HG03108 (cell line): ENCODE measurements around the gene CCDC88A.
"Not testable (repeated sequence)": the region's sequence is repeated elsewhere in the genome, so short reads cannot be mapped to it uniquely, and the experiment has no call there.

Experiments used
- ATAC-seq: cut with Tn5 transposase; IDR thresholded peaks from one replicate; pipeline ENCODE4 v1.9.1; 2021; ENCODE audit warnings: moderate library complexity; ENCODE audit not compliant: unreplicated experiment

The CCDC88A gene

GRCh38 chr2:55327470-55328230 lies 92.0 kb downstream of the CCDC88A start:
- ATAC-seq: no peak

GRCh38 chr2:55314985-55315384 lies 104.7 kb downstream of the CCDC88A start:
- no peak for ATAC-seq

DNA sequence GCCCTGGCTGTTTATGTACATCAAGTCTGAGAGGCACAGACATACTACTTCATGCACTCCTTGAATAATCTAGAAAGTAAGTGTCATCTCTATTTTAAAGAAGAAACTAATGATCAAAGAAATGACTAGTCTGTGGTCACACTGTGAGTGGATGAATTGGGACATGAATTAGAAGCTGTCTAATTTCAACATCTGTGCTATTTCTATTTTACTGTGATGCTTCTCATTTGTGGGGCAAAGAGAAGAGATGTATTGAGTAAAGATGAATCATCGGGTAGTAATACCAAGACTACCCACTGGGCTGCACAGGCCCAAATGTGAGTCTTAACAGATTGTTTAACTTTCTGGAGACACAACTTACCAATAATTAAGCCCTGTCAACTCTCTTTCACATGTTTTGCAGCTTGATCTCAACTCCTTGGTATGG lies 108.2 kb downstream of the CCDC88A start:
- peak; percentile 88 for ATAC-seq

DNA sequence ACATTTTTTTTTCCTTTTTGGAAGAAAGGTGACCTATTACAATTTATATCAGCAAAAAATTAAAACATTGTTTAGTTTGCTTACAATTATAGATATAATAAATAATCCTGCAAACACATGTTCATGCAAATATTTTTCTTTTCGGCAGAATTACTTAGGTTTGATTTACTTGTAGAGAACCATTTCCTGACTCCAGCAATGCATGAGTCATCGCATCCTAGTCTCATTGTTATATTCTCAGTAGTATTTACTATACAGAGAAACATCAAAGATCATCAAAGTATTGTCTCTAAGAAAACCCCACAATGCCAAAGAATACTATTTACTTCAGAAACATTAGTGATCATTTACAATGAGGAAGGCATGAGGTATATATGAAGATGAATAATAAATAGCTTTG lies 110.2 kb downstream of the CCDC88A start:
- no peak for ATAC-seq

DNA sequence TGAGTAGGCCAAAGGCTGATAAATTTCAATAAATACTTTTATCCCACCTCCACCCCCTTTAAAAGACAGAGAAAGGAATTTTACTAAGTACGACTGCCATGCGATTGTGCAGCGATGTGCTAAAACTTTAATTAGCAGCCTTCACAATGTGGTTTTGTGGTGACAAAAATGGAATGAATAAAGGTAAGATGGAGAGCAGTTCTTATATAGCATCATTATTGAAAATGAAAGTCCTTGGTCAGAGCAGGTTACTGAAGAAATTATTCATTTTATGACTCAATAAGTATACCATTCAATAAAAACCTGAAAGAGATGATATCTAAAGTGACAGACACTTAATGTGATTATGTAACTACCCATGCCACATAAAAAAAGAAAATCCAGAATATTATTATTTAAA lies 117.4 kb downstream of the CCDC88A start:
- peak; percentile 65 for ATAC-seq

DNA sequence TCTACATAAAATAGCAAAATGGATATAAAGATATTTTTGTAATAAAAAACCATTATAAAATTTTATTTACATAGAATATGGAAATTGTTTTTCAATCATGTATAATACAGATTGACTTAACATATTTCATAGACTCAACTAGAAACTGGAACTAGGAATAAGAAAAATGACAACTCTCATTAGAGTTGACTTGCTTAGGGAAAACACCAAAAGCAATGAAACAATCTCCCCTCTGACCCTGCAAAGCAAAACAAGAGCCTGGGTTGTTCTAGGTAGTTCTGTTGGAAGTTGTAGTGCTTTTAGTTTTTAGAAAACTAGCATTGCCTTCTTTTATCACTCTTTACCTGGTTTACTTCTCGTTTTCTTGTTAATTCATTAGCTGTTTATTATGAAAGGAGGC lies 118.4 kb downstream of the CCDC88A start:
- no peak for ATAC-seq

GRCh38 chr2:55296393-55296792 lies 123.3 kb downstream of the CCDC88A start:
- ATAC-seq: no peak

- ATAC-seq: no peak
Measured at GRCh38 chr2:55283083-55283482, 136.6 kb downstream of the CCDC88A start.

GRCh38 chr2:55282110-55282917 lies 137.3 kb downstream of the CCDC88A start:
- ATAC-seq: peak; percentile 97

DNA sequence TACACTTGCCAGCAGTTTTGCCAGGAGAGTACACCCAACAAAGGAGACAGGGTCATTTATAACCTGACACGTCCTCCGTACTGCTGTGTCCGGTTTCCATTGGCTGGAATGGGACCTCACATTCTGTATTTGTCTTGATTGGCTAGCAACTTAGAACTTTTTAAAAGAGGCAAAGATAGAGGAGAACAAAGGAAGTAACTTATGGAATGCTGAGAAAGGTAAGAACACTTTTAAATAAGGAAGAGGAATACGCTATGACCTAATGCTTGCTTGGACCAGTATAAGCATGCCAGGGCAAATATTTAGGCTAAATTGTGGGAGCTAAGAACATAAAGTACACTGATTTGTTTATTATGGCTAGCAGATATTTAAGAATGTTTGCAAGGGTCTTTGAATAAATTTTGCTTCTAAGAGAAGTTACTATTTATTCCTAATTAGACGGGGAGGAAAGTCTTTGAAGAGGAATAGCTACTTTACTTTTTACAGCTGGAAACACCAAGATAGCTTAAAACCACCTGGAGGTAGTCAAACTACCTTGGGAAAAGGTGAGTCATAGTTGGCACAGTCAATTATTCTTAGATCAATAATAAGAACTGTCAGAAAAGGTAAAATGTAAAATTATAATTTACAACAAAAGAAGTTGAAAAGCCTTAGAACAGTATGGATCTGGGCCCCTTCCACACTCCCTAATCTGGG lies 138.7 kb downstream of the CCDC88A start:
- not testable (repeated sequence) for ATAC-seq

GRCh38 chr2:55279859-55280424 lies 139.7 kb downstream of the CCDC88A start:
- not testable (repeated sequence) for ATAC-seq

DNA sequence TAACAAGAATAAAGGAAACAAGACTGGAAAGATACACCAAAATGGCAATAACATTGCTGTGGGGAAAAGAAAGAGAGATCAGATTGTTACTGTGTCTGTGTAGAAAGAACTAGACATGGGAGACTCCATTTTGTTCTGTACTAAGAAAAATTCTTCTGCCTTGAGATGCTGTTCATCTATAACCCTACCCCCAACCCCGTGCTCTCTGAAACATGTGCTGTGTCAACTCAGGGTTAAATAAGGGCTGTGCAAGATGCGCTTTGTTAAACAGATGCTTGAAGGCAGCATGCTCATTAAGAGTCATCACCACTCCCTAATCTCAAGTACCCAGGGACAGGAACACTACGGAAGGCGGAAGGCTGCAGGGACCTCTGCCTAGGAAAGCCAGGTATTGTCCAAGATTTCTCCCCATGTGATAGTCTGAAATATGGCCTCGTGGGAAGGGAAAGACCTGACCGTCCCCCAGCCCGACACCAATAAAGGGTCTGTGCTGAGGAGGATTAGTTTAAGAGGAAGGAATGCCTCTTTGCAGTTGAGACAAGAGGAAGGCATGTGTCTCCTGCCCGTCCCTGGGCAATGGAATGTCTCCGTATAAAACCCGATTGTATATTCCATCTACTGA lies 140.3 kb downstream of the CCDC88A start:
- ATAC-seq: not testable (repeated sequence)

GRCh38 chr2:55277310-55277709 lies 142.3 kb downstream of the CCDC88A start:
- no peak for ATAC-seq

GRCh38 chr2:55274346-55274745 lies 145.3 kb downstream of the CCDC88A start:
- not testable (repeated sequence) for ATAC-seq

GRCh38 chr2:55269645-55269990 lies 150.0 kb downstream of the CCDC88A start:
- ATAC-seq: no peak

- ATAC-seq: peak; percentile 96
Measured at GRCh38 chr2:55268907-55269644, 150.6 kb downstream of the CCDC88A start, which contains the start of gene MTIF2. Gene MTIF2, minus strand, starts transcription at chr2:55269231. Its CDS starts 5,373 bp downstream, at chr2:55263858.

DNA sequence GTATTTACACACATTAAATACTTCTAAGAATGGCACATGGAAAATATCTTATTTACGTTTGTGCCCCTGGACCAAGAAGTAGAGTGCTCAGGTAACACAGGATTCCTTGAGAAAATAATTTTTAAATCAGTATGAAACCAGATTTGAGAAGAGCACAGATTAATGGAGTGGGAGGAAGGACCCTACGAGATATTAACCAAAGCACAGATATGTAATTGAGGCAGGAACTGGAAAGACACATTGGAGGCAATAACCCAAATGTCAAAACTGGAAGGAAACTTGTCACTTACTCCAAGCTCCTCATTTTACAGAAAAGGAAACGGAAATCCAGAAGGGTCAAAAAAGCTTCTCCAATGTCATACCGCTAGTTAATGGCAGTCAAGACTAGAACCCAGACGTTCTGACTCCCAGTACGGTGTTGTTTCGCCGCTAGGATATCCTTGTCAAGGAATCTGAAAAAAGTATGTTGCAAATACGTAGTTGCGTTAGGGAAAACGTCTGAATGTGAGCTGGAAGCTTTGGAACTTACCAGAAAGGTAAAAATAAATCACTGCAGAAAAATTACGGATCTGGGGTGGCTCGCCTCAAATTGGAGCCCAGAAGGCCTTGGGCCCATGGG lies 151.3 kb downstream of the CCDC88A start:
- no peak for ATAC-seq

DNA sequence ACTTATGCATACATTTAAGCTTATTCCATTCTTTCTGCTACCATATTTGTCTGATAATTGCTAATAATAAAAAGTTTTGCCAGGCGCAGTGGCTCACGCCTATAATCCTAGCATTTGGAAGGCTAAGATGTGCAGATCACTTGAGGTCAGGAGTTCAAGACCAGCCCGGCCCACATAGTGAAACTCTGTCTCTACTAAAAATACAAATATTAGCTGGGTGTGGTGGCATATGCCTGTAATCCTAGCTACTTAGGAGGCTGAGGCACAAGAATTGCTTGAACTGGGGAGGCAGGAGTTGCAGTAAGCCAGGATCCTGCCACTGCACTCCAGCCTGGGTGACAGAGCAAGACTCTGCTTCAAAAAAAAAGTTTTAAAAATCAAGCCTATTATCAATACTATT lies 160.1 kb downstream of the CCDC88A start:
- ATAC-seq: not testable (repeated sequence)

DNA sequence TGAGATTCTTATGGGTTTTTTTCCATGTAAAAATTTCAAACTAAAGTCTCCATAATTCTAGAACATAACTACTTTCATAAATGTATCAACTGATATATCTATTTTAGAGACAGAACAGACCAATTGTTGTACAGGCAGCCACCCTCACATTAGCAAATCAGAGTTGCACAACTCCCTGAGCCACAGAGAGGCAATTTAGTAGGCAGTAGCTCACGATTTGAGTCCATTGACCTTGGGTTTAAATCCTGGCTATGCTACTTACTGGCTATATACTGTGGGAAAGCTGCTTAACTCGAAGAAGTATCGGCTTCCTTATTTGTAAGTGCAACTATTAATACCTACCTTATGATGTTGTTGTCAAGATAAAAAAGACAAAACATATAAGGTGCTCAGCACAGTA lies 166.8 kb downstream of the CCDC88A start:
- ATAC-seq: no peak

DNA sequence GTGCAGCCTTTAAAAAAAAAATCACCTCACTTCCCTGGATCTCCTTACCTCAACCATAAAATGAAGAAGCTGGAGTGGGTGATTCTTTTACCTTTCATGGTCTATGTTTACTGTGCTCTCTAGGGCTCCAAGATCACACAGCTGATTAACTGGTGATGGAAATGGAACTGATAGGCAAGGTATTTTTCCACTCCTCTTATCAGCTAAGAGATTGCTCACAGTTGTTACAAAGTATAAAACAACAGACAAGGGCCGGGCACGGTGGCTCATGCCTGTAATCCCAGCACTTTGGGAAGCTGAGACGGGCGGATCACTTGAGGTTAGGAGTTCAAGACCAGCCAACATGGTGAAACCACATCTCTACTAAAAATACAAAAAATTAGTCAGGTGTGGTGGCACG lies 172.6 kb downstream of the CCDC88A start:
- no peak for ATAC-seq
